Coronary artery (tissue), 2 donors: Measurements from ENCODE around the gene SPPL2C.

Experiments
- DNase-seq: peaks from one replicate; pipeline ENCODE4 v3.0.0-alpha.2; 2017; ENCODE audit warnings: low spot score
- H3K27ac ChIP-seq, 2 donors: fragments of 200-600 bp; sonication (generic); one replicate each; pipeline ENCODE4 v1.5.1; 2016 to 2019
- H3K4me3 ChIP-seq: fragments of 200-600 bp; sonication (generic); 2 replicates; pipeline ENCODE4 v1.5.1; 2016; ENCODE audit warnings: mild to moderate bottlenecking, moderate library complexity
- CTCF ChIP-seq: fragments of 200-600 bp; sonication (generic); IDR thresholded peaks from one replicate; pipeline ENCODE4 v1.5.1; 2019; ENCODE audit warnings: antibody characterized with exemption

SPPL2C gene

GRCh38 chr17:45826919-45827588 is 17.6 kb upstream of the SPPL2C start:
- DNase-seq = no peak
- TF ChIP-seq CTCF = no peak
- Histone ChIP-seq H3K4me3 (no peak overlapping the region), H3K27ac (no peak overlapping the region)

GRCh38 chr17:45828171-45828570 is 16.5 kb upstream of the SPPL2C start:
- H3K4me3 ChIP-seq = no peak overlapping the region
- TF ChIP-seq CTCF = no peak
- H3K27ac ChIP-seq = no peak overlapping the region
- DNase-seq = no peak

GRCh38 chr17:45828582-45829133 is 16.0 kb upstream of the SPPL2C start:
- H3K27ac ChIP-seq = no peak overlapping the region
- DNase-seq = no peak
- TF ChIP-seq CTCF = no peak
- H3K4me3 ChIP-seq = no peak overlapping the region

- no peak for TF ChIP-seq CTCF
- no peak for DNase-seq
These were observed 10.8 kb upstream of the SPPL2C start for GRCh38 chr17:45833920-45834319.

GRCh38 chr17:45834471-45835396 is 9.9 kb upstream of the SPPL2C start:
- Histone ChIP-seq H3K4me3 (no peak overlapping the region), H3K27ac (no peak overlapping the region)
- TF ChIP-seq CTCF = no peak
- no peak for DNase-seq

More at GRCh38 chr17:45833920-45834319, 10.8 kb upstream of the SPPL2C start:
- H3K4me3 ChIP-seq = no peak overlapping the region
- H3K27ac ChIP-seq = no peak overlapping the region

GRCh38 chr17:45835481-45835880 is 9.2 kb upstream of the SPPL2C start:
- no peak for DNase-seq
- no peak overlapping the region for H3K4me3 ChIP-seq

More at GRCh38 chr17:45835481-45835880, 9.2 kb upstream of the SPPL2C start:
- TF ChIP-seq CTCF = no peak
- no peak overlapping the region for H3K27ac ChIP-seq
